Breast epithelium (tissue), 3 donors: ENCODE measurements around the gene GRIN1.

ENCODE experiments used
- CTCF ChIP-seq, 3 donors: fragments of 450-650 bp; IDR thresholded peaks; one replicate each; pipeline ENCODE4 v1.5.1; 2016 to 2017; ENCODE audit warnings: antibody characterized with exemption in 3 of 3, mild to moderate bottlenecking in 3 of 3, moderate library complexity in 3 of 3
- POLR2A ChIP-seq: fragments of 450-650 bp; IDR thresholded peaks from one replicate; pipeline ENCODE4 v1.6.1; 2016; ENCODE audit warnings: antibody characterized with exemption, mild to moderate bottlenecking, moderate library complexity
- POLR2AphosphoS5 ChIP-seq, 3 donors: sonication (generic); formaldehyde crosslinking; IDR thresholded peaks; one replicate each; pipeline ENCODE4 v1.6.1; 2017; ENCODE audit warnings: antibody characterized with exemption in 3 of 3

- no peak for TF ChIP-seq POLR2AphosphoS5 (IDR thresholded peaks at IDR 0.05)
- TF ChIP-seq CTCF (IDR thresholded peaks at IDR 0.05) = no peak
- TF ChIP-seq POLR2A = no peak
Observed at GRCh38 chr9:137191691-137192447, 52.9 kb downstream of the GRIN1 start.
